ENCODE results near the gene KIF4A. TPM values are rescaled to one million over a fixed set of nuclear protein-coding genes. Genes with fewer than 3 reads are reported as not detected.

Gene KIF4A
- total and polyA plus RNA-seq, 10 of the 15 experiments (the other 5 are each of a cell fraction or from before 2014, with no cell fraction given) = 10.8 to 28.8 (median 22.5) TPM

DNA sequence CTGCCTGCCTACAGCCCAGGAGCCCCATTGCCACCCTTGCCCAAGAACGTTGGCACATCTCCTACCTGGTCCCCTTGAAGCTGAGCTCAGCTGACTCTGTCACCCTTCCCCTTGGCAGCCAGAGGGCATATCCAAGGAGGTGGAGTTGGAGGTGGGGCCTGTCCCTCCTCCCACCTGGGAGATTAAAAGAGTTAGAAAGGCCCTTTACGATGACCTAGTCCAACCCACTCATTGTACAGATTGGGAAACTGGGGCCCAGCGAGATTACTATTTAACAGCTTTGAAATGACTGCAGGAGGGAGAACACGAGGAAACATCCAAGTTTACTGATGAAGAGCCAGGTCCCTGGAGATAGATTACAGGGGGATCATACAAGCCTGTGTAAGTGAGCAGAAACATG, 29.8 kb upstream of the KIF4A start, which contains the start of gene P2RY4 (continued):
- TF ChIP-seq ZNF274 (IDR thresholded peaks at IDR 0.05; ENCODE audit: insufficient read depth, insufficient read length) (no peak), POLR2AphosphoS2 (IDR thresholded peaks at IDR 0.05; ENCODE audit: low read depth, low read length) (no peak)
- TF ChIP-seq, protein P1, sequence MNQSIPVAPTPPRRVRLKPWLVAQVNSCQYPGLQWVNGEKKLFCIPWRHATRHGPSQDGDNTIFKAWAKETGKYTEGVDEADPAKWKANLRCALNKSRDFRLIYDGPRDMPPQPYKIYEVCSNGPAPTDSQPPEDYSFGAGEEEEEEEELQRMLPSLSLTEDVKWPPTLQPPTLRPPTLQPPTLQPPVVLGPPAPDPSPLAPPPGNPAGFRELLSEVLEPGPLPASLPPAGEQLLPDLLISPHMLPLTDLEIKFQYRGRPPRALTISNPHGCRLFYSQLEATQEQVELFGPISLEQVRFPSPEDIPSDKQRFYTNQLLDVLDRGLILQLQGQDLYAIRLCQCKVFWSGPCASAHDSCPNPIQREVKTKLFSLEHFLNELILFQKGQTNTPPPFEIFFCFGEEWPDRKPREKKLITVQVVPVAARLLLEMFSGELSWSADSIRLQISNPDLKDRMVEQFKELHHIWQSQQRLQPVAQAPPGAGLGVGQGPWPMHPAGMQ (IDR thresholded peaks at IDR 0.05; ENCODE audit: borderline replicate concordance) = no peak

DNA sequence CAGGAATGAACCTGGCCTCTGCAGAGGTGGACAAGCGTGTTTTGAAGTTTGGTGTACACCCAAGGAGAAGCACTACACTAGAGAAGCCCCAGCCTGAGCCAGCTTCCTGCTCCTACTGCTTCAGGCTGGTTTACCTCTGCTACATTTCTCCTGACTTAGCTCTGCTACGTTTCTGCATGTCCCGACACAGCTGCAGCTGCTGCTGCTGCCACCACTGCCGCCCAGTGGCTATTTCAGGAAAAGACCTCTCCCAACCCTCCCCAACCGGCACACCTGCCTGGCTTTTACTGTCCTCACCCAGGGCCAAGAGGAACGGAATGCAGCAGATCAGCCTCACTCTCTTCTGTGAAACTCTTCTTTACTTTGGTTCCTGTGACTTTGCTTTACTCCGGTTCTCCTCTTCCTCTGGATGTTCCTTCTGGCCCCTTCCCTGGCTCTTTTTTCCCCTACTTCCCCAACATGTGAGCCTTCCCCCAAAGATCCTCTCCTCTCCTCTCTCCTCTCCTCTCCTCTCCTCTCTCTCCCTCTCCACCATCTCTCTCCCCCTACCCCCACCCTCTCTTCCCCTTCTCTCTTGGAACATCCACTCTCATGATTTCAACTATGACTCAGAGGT, 26.8 kb upstream of the KIF4A start:
- DNase-seq (ENCODE audit: low read depth, low spot score) (no peak), ATAC-seq (peak; percentile 95)

More for the DNA sequence above, 26.8 kb upstream of the KIF4A start:
- H3K36me3 ChIP-seq (ENCODE audit: control insufficient read depth in 2 of 2, insufficient read depth in 2 of 2, low read length in 1 of 2) = no peaks in the 10 kb centered on the region
- ChIA-PET POLR2A (no interaction called here), SMC1A (ENCODE audit: uncharacterized antibody, unreplicated experiment) (interaction anchor here (1.0 to 1.2 kb wide), 3 partner anchors 10 to 130 kb away, joined by 3 to 5 read pairs (median 4); partner anchors contain the start of gene IGBP1), CTCF (interaction anchor here (0.6 to 2.1 kb wide), 6 partner anchors 11 to 795 kb away, joined by 3 to 15 read pairs (median 3); partner anchors contain the start of gene IGBP1), RAD21 (ENCODE audit: unreplicated experiment) (interaction anchor here (1.0 to 1.6 kb wide), 2 partner anchors 130 to 171 kb away, joined by 4 to 9 read pairs; partner anchors contain the start of gene IGBP1)
- H3K27me3 ChIP-seq (replicated peaks in 1 of 2; ENCODE audit: control insufficient read depth in 2 of 2, insufficient read depth in 2 of 2, low read length in 1 of 2) = no peaks in the 10 kb centered on the region
- in situ Hi-C loops (cut with MboI) = no loop called here
- 14% methylated on average over 7 of the region's 7 CpGs for WGBS (ENCODE audit: insufficient coverage, insufficient replicate concordance, low lambda C conversion rate, missing lambda C conversion rate)
- intact Hi-C loops (cut with micrococcal nuclease; ENCODE audit: unreplicated experiment) = loop anchor here (2.0 to 5.0 kb wide), 2 partner anchors 66 to 231 kb away; no protein-coding TSS in a partner anchor
- BruUV-seq (replicated peaks) = no TSS peak
- no peak overlapping the region for H3K9ac ChIP-seq (ENCODE audit: control insufficient read depth, insufficient read depth, low read length)
- no peak for FAIRE-seq
- TF ChIP-seq, protein P2, sequence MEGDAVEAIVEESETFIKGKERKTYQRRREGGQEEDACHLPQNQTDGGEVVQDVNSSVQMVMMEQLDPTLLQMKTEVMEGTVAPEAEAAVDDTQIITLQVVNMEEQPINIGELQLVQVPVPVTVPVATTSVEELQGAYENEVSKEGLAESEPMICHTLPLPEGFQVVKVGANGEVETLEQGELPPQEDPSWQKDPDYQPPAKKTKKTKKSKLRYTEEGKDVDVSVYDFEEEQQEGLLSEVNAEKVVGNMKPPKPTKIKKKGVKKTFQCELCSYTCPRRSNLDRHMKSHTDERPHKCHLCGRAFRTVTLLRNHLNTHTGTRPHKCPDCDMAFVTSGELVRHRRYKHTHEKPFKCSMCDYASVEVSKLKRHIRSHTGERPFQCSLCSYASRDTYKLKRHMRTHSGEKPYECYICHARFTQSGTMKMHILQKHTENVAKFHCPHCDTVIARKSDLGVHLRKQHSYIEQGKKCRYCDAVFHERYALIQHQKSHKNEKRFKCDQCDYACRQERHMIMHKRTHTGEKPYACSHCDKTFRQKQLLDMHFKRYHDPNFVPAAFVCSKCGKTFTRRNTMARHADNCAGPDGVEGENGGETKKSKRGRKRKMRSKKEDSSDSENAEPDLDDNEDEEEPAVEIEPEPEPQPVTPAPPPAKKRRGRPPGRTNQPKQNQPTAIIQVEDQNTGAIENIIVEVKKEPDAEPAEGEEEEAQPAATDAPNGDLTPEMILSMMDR (IDR thresholded peaks at IDR 0.05 in 2 of 3, conservative IDR thresholded peaks at IDR 0.05 in 1 of 3; ENCODE audit: control insufficient read depth in 2 of 3, extremely low read depth in 1 of 3, insufficient read depth in 1 of 3, low read depth in 3 of 3, low read length in 3 of 3) = peak; percentile 46 to 73 (median 65)
- TF ChIP-seq NFYA (IDR thresholded peaks at IDR 0.05; ENCODE audit: borderline replicate concordance, low read depth, low read length) = no peak
- TF ChIP-seq RAD21 (IDR thresholded peaks at IDR 0.05; ENCODE audit: insufficient read depth, low read depth, low read length) = peak; percentile 49
- peak; percentile 53; the same call in 1 of the 2 replicates for TF ChIP-seq TCF12 (IDR thresholded peaks at IDR 0.05; ENCODE audit: low read depth, low read length)
- peak; percentile 43; the same call in 1 of the 2 replicates for TF ChIP-seq SMC3 (IDR thresholded peaks at IDR 0.05; ENCODE audit: borderline replicate concordance, low read length)
- no peak for TF ChIP-seq ZNF217 (IDR thresholded peaks at IDR 0.05)
- TF ChIP-seq, protein P3, sequence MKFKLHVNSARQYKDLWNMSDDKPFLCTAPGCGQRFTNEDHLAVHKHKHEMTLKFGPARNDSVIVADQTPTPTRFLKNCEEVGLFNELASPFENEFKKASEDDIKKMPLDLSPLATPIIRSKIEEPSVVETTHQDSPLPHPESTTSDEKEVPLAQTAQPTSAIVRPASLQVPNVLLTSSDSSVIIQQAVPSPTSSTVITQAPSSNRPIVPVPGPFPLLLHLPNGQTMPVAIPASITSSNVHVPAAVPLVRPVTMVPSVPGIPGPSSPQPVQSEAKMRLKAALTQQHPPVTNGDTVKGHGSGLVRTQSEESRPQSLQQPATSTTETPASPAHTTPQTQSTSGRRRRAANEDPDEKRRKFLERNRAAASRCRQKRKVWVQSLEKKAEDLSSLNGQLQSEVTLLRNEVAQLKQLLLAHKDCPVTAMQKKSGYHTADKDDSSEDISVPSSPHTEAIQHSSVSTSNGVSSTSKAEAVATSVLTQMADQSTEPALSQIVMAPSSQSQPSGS (IDR thresholded peaks at IDR 0.05; ENCODE audit: low read length) = no peak
- no peaks in the 10 kb centered on the region for H3K4me1 ChIP-seq (ENCODE audit: control insufficient read depth, insufficient read depth, low read length)
- no peaks in the 10 kb centered on the region for H3K9me3 ChIP-seq (replicated peaks; ENCODE audit: control insufficient read depth, insufficient read depth, low read length)
- H3K27ac ChIP-seq (ENCODE audit: control insufficient read depth, insufficient read depth) = no peak overlapping the region
- no peak overlapping the region for H3K4me3 ChIP-seq
- H2AFZ ChIP-seq (ENCODE audit: control insufficient read depth, low read depth, low read length) = no peak overlapping the region
- no peaks in the 10 kb centered on the region for H3K79me2 ChIP-seq (ENCODE audit: control insufficient read depth, insufficient read depth, low read length)
- no peaks in the 10 kb centered on the region for H4K20me1 ChIP-seq (ENCODE audit: control insufficient read depth, insufficient read depth)
- no peak overlapping the region for H3K4me2 ChIP-seq (ENCODE audit: control insufficient read depth, insufficient read depth)

Data from GM12878 (cell line).